Natural killer cell (primary cell): ENCODE measurements around the gene GRM6. TPM values are rescaled to one million over a fixed set of nuclear protein-coding genes. Genes with fewer than 3 reads are reported as not detected.

Source experiments
- ATAC-seq, 3 donors: fragments of 150-1000 bp in 2 of 3; fragments of 200-7000 bp in 1 of 3; cut with Tn5 transposase; 1 replicate in 1 of 3; 2 replicates in 2 of 3; pipeline ENCODE4 v1.10.0; 2021; ENCODE audit warnings: mild to moderate bottlenecking in 2 of 3, moderate library complexity in 2 of 3
- DNase-seq, 2 donors: peaks; one replicate each; pipeline versions ENCODE4 v3.0.0 to v3.0.0-alpha.2; 2013 to 2021; ENCODE audit warnings: mixed read lengths in 1 of 2
- H3K27ac ChIP-seq: one replicate; pipeline ENCODE4 v1.5.1; 2013; ENCODE audit warnings: mild to moderate bottlenecking, low read length
- H3K27me3 ChIP-seq: one replicate; pipeline ENCODE4 v1.6.1; 2013; ENCODE audit warnings: low read length; ENCODE audit not compliant: control insufficient read depth, insufficient read depth
- H3K36me3 ChIP-seq: one replicate; pipeline ENCODE4 v1.6.1; 2013; ENCODE audit warnings: low read length; ENCODE audit not compliant: control insufficient read depth, insufficient read depth
- H3K4me1 ChIP-seq: one replicate; pipeline ENCODE4 v1.6.1; 2013; ENCODE audit warnings: low read length; ENCODE audit not compliant: control insufficient read depth, insufficient read depth
- H3K4me3 ChIP-seq: one replicate; pipeline ENCODE4 v1.5.1; 2013; ENCODE audit warnings: low read length
- H3K9me3 ChIP-seq: one replicate; pipeline ENCODE4 v1.6.1; 2013; ENCODE audit warnings: low read length; ENCODE audit not compliant: control insufficient read depth, insufficient read depth
- H3K27ac Mint-ChIP-seq, 2 donors: one replicate each; pipeline ENCODE4 v1.8.0; 2022; ENCODE audit warnings: mild to moderate bottlenecking in 2 of 2, mixed read lengths in 2 of 2, moderate library complexity in 1 of 2
- H3K27me3 Mint-ChIP-seq, 2 donors: one replicate each; pipeline ENCODE4 v1.8.0; 2022; ENCODE audit warnings: low read depth in 2 of 2, mixed read lengths in 2 of 2
- H3K36me3 Mint-ChIP-seq: one replicate; pipeline ENCODE4 v1.8.0; 2022; ENCODE audit warnings: mixed read lengths
- H3K4me1 Mint-ChIP-seq, 2 donors: one replicate each; pipeline ENCODE4 v1.8.0; 2022; ENCODE audit warnings: mixed read lengths in 2 of 2
- H3K4me3 Mint-ChIP-seq: one replicate; pipeline ENCODE4 v1.8.0; 2022; ENCODE audit warnings: mild to moderate bottlenecking, moderate library complexity, mixed read lengths
- H3K9me3 Mint-ChIP-seq, 2 donors: one replicate each; pipeline ENCODE4 v1.8.0; 2022; ENCODE audit warnings: mixed read lengths in 2 of 2
- WGBS: methylation state at CpG from one replicate; pipeline ENCODE4 v1.1.7; 2013; ENCODE audit warnings: missing lambda C conversion rate; ENCODE audit not compliant: insufficient coverage; 5-methylcytosine and 5-hydroxymethylcytosine counted together
- intact Hi-C: fragments of 100-400 bp; cut with micrococcal nuclease; formaldehyde crosslinking; loops from one replicate; pipeline ENCODE4 v1.14.2; 2022
- total RNA-seq, 4 donors: library from RNA; stranded (reverse); fragments of 120-200 nt in 1 of 4; gene quantifications; one replicate each; pipeline versions ENCODE4 v1.2.3 to v1.2.4, GENCODE V29; 2013 to 2022
- TF ChIP-seq, protein P1 (sequence below): fragments of 200-600 bp; IDR thresholded peaks from one replicate; pipeline ENCODE4 v1.8.0; 2022; ENCODE audit warnings: antibody characterized with exemption

GRM6 gene
- total RNA-seq, 3 donors from 2014 or later (not counting 1 experiment from before 2014, with no cell fraction given), result not detected

DNA sequence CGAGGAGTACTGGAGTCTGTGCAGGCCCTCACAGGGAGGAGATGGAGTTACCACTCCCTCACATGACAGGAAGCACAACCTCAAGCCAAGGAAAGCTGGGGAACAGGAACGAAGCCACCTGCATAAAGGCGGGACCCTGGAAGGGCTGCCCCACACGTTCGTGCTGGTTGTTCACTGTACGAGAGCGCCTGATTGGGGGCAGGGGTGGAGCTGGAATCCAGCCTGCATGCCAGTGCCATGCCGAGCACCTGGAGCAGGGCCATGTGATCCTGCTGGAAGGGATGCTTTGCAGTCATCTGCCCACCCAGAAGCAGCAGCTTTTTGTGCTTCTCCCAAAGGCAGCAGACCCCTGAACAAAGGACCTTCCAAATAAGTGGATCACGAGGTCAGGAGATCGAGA lies 11.4 kb downstream of the GRM6 start:
- H3K36me3 ChIP-seq, result no peaks in the 10 kb centered on the region
- WGBS, result 86% methylated on average over 10 of the region's 10 CpGs
- intact Hi-C loops, result no loop called here
- no peaks in the 10 kb centered on the region for H3K4me1 ChIP-seq
- no peaks in the 10 kb centered on the region for H3K27me3 ChIP-seq
- H3K4me3 ChIP-seq, result no peak overlapping the region
- Mint-ChIP-seq H3K36me3 (no peaks in the 10 kb centered on the region), H3K4me3 (no peak overlapping the region), H3K27ac (no peak overlapping the region), H3K4me1 (no peaks in the 10 kb centered on the region), H3K9me3 (peaks cover 2 to 5% of the 10 kb centered on the region in 2 donors), H3K27me3 (no peaks in the 10 kb centered on the region)
- DNase-seq (no peak), ATAC-seq (no peak)
- TF ChIP-seq, protein P1, sequence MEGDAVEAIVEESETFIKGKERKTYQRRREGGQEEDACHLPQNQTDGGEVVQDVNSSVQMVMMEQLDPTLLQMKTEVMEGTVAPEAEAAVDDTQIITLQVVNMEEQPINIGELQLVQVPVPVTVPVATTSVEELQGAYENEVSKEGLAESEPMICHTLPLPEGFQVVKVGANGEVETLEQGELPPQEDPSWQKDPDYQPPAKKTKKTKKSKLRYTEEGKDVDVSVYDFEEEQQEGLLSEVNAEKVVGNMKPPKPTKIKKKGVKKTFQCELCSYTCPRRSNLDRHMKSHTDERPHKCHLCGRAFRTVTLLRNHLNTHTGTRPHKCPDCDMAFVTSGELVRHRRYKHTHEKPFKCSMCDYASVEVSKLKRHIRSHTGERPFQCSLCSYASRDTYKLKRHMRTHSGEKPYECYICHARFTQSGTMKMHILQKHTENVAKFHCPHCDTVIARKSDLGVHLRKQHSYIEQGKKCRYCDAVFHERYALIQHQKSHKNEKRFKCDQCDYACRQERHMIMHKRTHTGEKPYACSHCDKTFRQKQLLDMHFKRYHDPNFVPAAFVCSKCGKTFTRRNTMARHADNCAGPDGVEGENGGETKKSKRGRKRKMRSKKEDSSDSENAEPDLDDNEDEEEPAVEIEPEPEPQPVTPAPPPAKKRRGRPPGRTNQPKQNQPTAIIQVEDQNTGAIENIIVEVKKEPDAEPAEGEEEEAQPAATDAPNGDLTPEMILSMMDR, result no peak
- peaks cover 20% of the 10 kb centered on the region for H3K9me3 ChIP-seq
- no peak overlapping the region for H3K27ac ChIP-seq

DNA sequence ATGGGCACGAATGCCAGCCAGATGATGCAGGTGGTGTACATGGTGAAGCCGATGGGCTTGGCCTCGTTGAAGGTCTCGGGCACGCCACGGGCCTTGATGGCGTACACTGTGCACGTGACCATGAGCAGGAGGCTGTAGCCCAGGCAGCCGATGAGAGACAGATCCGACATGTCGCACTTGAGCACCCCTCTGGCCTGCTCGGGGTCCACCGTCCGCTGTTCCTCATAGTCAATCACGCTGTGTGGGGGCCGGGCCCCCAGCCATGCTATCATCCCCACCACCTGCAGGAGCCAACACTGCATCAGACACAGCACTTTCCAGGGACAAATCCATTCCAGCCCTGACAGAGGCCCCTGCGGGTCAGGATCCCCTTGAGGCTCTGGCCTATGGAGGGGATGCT lies 12.2 kb downstream of the GRM6 start:
- Mint-ChIP-seq H3K4me3 (no peak overlapping the region), H3K27me3 (no peaks in the 10 kb centered on the region), H3K36me3 (no peaks in the 10 kb centered on the region), H3K9me3 (peaks cover 2 to 3% of the 10 kb centered on the region in 2 donors), H3K4me1 (no peaks in the 10 kb centered on the region), H3K27ac (no peak overlapping the region)
- Histone ChIP-seq H3K4me3 (no peak overlapping the region), H3K27me3 (no peaks in the 10 kb centered on the region), H3K4me1 (no peaks in the 10 kb centered on the region), H3K27ac (no peak overlapping the region), H3K9me3 (peaks cover 20% of the 10 kb centered on the region), H3K36me3 (no peaks in the 10 kb centered on the region)
- ATAC-seq, result no peak
- WGBS, result 93% methylated on average over 17 of the region's 17 CpGs
- no peak for DNase-seq
- TF ChIP-seq, protein P1, result no peak
- intact Hi-C loops, result no loop called here

DNA sequence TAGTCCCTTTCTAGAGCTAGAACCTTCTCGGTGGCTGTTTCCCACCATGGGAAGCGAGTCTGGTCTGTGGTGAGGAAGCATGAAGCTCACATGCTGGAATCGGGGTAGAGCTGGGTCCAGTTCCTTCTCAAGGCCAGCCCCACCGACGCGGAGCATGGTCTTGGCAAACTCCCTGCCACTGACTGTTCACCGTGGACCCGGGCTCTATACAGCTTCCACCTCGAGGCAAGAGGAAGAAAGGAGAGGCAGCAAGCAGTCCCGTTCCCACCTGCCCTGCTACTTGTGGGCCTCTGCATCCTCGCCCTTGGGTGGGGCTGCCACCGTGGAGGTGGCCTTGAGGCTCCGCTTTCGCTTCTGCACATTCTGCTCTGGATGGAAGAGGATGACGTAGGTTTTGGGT lies 13.7 kb downstream of the GRM6 start:
- ATAC-seq, result no peak
- H3K27ac Mint-ChIP-seq, result no peak overlapping the region
- WGBS, result 92% methylated on average over 15 of the region's 15 CpGs
- H3K36me3 Mint-ChIP-seq, result no peaks in the 10 kb centered on the region
- no peak overlapping the region for H3K4me3 Mint-ChIP-seq
- Histone ChIP-seq H3K9me3 (peaks cover 24% of the 10 kb centered on the region), H3K4me3 (no peak overlapping the region), H3K4me1 (no peaks in the 10 kb centered on the region), H3K36me3 (no peaks in the 10 kb centered on the region), H3K27me3 (no peaks in the 10 kb centered on the region), H3K27ac (no peak overlapping the region)
- no peaks in the 10 kb centered on the region for H3K27me3 Mint-ChIP-seq
- TF ChIP-seq, protein P1, result no peak
- peaks cover 0 to 8% of the 10 kb centered on the region in 2 donors for H3K9me3 Mint-ChIP-seq
- intact Hi-C loops, result no loop called here
- no peak for DNase-seq
- H3K4me1 Mint-ChIP-seq, result no peaks in the 10 kb centered on the region

DNA sequence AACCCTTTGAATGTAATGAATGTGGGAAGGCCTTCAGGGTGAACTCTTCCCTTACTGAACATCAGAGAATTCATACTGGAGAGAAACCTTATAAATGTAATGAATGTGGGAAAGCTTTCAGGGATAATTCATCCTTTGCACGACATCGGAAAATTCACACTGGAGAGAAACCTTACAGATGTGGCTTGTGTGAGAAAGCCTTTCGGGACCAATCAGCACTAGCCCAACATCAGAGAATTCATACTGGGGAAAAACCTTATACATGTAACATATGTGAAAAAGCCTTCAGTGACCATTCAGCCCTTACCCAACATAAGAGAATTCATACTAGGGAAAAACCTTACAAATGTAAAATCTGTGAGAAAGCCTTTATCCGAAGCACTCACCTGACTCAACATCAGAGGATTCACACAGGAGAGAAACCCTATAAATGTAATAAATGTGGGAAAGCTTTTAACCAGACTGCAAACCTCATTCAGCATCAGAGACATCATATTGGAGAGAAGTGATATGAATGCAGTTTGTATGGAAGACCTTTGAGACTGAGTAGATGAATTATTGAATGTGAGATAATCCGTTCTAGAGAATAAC lies 29.6 kb downstream of the GRM6 start:
- H3K9me3 Mint-ChIP-seq, result peaks cover 25 to 39% of the 10 kb centered on the region in 2 donors
- intact Hi-C loops, result no loop called here

More for the DNA sequence above, 29.6 kb downstream of the GRM6 start:
- Histone ChIP-seq H3K4me3 (no peak overlapping the region), H3K36me3 (no peaks in the 10 kb centered on the region), H3K9me3 (peaks cover 50% of the 10 kb centered on the region), H3K27ac (no peak overlapping the region), H3K27me3 (no peaks in the 10 kb centered on the region), H3K4me1 (no peaks in the 10 kb centered on the region)
- DNase-seq, result no peak
- Mint-ChIP-seq H3K27me3 (no peaks in the 10 kb centered on the region), H3K36me3 (peaks cover 62% of the 10 kb centered on the region), H3K4me3 (no peak overlapping the region), H3K4me1 (no peaks in the 10 kb centered on the region), H3K27ac (no peak overlapping the region)
- WGBS, result 100% methylated on average over 4 of the region's 5 CpGs
- TF ChIP-seq, protein P1, result no peak
- no peak for ATAC-seq
